ENCODE data around the gene GRB14.

GRCh38 chr2:164661349-164661748, 40.1 kb upstream of the GRB14 start:
- no peak for TF ChIP-seq CTCF (IDR thresholded peaks at IDR 0.05; ENCODE audit: low read depth, low read length)
- TF ChIP-seq POLR2A (IDR thresholded peaks at IDR 0.05; ENCODE audit: extremely low read depth, insufficient read length) = no peak
- no peak for TF ChIP-seq MAX (IDR thresholded peaks at IDR 0.05; ENCODE audit: low read depth, low read length)
